GM18861 (cell line): Measurements from ENCODE around the gene IRF5.
A peak's percentile ranks its signal among the peaks of the same experiment; 100 is the strongest.

Experiments
- ATAC-seq: cut with Tn5 transposase; IDR thresholded peaks from one replicate; pipeline ENCODE4 v1.9.1; 2021; ENCODE audit not compliant: unreplicated experiment

The IRF5 gene

GRCh38 chr7:128919881-128920799, 17.6 kb upstream of the IRF5 start:
- ATAC-seq: no peak

DNA sequence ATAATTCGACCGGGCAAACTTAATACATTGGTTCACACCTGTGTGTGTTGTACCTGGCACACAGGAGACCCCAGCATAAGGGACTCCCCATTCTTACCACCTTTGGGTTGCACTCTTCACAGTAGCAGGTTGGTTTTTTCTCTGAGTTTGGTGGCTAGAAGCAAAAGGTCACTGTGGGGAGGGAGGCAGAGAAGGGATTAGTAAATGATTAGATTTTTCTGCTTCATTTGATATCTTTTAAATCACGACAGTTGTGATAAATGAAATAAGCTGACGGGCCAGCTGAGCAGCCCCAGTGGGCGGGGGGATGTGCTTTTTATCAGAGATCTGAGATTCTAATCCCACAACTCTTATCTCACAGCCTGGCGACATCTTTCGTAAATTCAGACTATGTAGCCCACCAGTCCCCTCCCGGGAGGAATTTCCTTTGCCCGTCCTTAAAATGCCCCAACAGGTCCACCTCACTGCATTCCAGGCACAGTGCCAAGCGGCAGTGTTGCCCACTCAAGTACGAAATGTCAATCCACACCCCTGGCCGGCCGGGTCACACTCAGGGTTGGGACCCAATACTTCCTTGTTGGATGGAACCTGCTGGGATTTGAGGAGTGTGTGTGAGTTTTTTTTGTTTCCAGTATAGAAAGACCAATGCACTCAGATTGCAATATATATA, 16.7 kb upstream of the IRF5 start:
- no peak for ATAC-seq

GRCh38 chr7:128921866-128922440, 15.8 kb upstream of the IRF5 start:
- ATAC-seq: no peak

GRCh38 chr7:128922496-128923410, 15.0 kb upstream of the IRF5 start:
- no peak for ATAC-seq

DNA sequence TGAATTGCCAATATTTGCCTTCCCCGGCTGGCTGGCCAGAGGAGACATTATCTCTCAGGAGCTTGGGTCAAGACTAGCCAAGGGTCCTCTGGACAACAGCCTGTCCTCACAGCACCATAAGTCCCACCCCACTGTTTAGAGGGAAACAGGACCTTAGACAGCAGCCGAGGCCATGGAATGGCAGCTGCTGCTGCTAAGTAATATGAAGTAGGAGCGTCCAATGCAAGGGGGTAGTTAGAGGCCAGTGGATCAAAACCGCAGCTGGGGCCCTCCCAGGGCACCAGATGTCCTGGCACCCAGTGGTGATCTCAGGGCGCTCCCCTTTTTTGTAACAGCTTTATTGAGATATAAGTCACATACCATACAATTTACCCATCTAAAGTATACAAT, 14.3 kb upstream of the IRF5 start:
- no peak for ATAC-seq

GRCh38 chr7:128924707-128925588, 12.8 kb upstream of the IRF5 start:
- no peak for ATAC-seq

DNA sequence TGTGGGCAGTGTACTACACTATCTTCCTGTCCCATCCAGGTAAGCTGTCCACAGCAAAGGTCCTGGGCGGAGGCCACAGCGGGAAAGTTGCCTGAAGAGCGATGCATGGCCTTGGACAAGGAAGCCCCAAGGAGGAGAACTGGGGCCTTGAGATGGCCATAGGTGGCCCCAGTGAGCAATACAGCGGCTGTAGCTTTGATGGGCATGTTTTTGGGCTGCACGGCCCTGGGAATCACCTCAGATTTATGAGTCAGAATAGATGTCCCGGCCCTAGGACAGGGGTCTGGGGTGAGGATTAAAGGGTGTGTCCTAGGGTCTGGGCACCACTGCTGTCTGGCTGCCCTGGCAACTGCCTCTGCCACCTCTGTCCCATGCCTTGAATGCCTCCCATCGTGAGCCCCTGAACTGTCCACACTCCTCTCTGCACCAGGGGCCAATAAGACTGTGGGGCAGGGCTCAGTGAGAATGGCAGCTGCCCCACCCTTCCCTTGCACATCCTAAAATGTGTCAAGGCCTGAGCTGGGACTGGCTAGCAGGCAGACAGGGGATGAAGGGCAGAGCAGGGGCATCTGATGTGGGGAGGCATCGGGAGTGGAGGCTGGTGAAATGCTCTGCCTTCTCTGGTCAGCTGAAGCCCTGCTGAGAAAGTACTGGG, 9.4 kb upstream of the IRF5 start:
- no peak for ATAC-seq

DNA sequence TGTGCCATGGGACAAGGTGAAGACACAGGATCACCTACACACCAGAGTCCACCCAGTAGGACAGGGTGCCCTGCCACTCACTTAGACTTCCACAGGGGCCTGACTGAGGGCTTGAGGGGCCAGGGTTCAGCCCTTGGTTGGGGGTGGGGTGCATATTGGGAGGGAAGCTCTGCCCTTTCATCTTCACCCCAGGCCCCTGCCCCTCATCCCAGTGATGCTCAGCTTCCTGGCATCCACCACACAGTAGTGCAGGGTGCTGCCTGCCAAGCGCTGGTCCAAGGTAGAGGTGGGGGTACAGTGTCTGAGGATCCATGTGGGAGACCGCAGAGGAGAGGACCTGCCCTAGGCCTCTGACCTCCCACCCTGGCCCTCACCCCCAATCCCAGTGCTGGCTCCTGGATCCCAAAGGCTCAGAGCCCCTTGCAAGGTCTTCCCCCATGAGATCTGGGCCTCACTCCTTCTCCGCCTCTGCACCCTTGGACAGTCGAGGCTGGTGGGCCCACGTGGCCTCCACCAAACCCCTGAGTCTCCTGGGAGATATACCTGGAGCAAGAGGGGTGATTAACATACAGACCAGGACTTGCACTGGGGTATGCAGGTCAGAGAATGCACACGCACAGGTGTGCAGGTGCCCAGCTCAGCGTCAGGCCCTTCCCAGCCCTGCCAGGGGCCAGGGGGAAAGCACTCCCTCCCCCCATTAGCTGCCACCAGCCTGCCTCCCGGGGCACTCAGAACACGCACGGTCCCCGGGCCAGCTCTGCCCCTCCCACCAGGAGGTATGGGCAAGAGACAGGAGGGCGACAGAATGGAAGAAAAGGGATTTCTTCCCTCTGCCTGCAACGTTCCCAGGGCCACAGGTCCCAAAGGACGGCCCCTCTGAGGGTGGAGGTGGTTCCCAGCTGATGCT, 8.6 kb upstream of the IRF5 start:
- no peak for ATAC-seq

- ATAC-seq: no peak
These were observed 6.4 kb upstream of the IRF5 start for GRCh38 chr7:128931190-128931798.

GRCh38 chr7:128931965-128932861, 5.5 kb upstream of the IRF5 start:
- no peak for ATAC-seq

DNA sequence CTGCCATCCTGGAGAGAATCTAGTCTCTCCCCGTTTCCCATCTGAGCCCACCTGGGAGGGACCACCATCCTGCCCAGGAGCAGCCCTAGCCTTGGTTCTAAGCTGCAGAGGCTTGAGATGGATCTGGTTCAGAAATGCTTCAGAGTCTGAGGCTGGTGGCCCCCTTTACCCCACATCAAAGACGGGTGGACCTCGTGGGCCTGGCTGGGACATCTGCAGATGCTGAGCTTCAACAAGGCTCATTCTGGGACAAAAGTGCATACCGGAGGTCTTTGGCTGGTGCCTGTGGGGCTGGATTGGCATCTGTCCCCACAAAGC, 4.9 kb upstream of the IRF5 start:
- no peak for ATAC-seq

DNA sequence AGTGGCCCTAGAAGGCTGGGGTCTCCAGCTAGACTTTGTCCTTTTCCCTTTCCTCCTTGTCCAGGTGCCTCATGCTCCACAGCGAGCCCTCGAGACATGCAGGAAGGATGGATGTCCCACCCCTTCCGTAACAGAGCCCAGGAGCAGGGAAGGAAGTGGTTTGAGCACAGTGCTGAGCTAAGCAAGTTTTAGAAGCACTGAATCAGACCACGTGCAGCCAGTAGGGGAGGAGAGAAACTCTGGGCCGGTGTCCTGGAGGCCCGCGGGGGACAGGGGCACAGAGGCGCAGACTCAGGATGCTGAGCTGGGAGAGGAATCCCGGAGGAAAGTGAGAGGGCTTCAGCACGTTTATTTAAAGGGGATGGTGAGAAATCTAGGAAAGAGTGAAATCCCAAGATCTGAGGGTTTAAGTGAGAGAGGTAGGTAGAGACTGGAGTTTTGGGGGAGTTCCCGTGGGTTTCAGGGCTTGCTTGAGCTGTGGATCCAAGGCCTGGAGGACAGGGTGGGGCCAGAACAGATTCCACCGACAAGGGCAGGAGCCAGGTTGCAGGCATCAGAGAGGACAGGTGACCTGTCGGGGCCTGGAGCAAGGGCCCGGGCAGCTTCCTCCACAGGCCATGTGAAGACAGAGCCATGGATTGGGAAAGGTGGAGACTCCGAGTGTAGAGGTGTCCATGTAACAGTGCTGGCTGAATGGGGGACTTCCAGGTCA, 4.4 kb upstream of the IRF5 start:
- no peak for ATAC-seq

DNA sequence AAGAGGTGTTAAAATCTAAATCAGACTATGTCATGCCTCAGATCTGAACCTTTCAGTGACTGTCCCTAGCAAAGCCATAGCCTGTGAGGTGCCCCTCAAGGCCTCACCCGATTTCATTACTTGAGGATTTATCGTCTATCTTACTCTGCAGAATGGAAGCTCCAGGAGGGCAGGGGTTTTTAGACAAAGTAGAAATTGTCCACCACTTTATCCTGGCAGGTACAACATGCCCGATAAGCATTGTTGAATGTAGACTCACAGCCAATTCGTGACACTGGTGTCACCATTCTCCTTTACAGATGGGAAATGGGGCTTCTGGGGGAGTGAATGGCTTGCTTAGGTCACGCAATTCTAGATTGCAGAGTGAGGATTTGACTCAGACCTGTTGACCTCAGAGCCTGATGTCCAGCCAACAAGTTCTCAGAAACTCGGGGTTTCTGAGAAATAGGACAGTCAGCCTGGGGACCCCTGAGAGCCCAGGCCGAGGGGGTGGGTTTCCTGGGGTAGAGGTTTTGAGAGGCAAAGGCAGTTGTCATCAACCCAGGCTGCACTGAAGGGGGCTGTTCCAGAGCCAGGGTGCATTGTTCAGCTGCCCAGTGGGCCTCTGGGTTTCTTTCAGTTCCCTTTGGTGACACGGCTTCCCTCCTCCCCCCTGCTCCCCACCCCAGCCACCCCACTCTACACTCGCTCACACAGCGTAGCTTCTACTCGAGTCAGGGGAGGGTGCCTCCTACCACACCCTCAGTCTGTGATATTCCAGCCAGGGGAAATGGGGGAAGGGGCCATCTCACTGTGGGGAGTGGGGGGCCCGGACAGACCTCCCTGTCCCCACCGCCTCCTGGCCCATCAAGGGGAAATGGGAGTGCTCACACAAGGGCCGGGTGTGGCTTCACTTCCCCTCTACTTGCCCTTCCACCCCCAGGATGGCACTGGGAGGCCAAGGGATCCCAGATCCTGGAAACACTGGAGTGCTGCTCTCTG, 3.1 kb upstream of the IRF5 start:
- peak; percentile 30 for ATAC-seq

GRCh38 chr7:128935342-128935730, 2.4 kb upstream of the IRF5 start:
- no peak for ATAC-seq

DNA sequence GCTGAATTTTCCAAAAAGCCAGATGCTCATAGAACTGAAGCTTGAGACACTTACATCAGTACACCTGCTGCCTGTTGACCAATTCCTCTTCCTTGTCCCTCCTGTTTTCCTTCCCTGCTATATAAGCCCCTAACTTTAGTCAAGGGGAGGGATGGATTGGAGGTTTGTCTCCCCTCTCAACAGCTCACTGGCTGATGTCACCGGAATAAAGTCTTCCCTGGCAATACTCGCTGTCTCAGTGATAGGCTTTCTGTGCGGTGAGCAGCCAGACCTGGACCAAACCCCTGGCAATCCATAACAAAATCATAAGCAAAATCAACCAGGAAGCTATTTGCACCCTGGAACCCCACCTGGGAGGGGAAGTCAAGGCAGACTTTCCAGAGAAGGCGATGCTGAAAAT, 929 bp upstream of the IRF5 start:
- ATAC-seq: no peak
